GM23338 (cell line): ENCODE data around the gene CES2. TPM values are rescaled to one million over a fixed set of nuclear protein-coding genes. Genes with fewer than 3 reads are reported as not detected.
A peak's percentile ranks its signal among the peaks of the same experiment; 100 is the strongest.

Experiments used
- ATAC-seq: fragments of 200-7000 bp; cut with Tn5 transposase; 3 replicates; pipeline ENCODE4 v1.9.1; 2020
- DNase-seq: peaks from one replicate; pipeline ENCODE4 v3.0.0-alpha.2; 2015; ENCODE audit warnings: low spot score
- H2AFZ ChIP-seq: fragments of 200-600 bp; sonication (generic); 2 replicates; pipeline ENCODE4 v1.8.0; 2016; ENCODE audit warnings: antibody characterized with exemption, mild to moderate bottlenecking, moderate library complexity
- H3F3A ChIP-seq: fragments of 200-600 bp; sonication (generic); replicated peaks from 2 replicates; pipeline ENCODE4 v1.8.0; 2017; ENCODE audit warnings: antibody characterized with exemption, mixed run types, low read depth
- H3K27ac ChIP-seq: fragments of 200-600 bp; sonication (generic); 2 replicates; pipeline ENCODE4 v1.6.1; 2016; ENCODE audit warnings: low read depth
- H3K27me3 ChIP-seq: fragments of 200-600 bp; sonication (generic); 2 replicates; pipeline ENCODE4 v1.8.0; 2016; ENCODE audit warnings: mild to moderate bottlenecking, mixed run types, moderate library complexity; ENCODE audit not compliant: insufficient read depth
- H3K36me3 ChIP-seq: fragments of 200-600 bp; sonication (generic); 2 replicates; pipeline ENCODE4 v1.8.0; 2016; ENCODE audit warnings: mild to moderate bottlenecking; ENCODE audit not compliant: insufficient read depth
- H3K4me1 ChIP-seq: fragments of 200-600 bp; sonication (generic); 2 replicates; pipeline ENCODE4 v1.8.0; 2016; ENCODE audit warnings: mild to moderate bottlenecking, moderate library complexity; ENCODE audit not compliant: insufficient read depth
- H3K4me2 ChIP-seq: fragments of 200-600 bp; sonication (generic); 2 replicates; pipeline ENCODE4 v1.7.1; 2017; ENCODE audit warnings: mixed run types
- H3K4me3 ChIP-seq: fragments of 200-600 bp; sonication (generic); 2 replicates; pipeline ENCODE4 v1.6.1; 2016; ENCODE audit warnings: mixed run types
- H3K79me2 ChIP-seq: fragments of 200-600 bp; sonication (generic); replicated peaks from 2 replicates; pipeline ENCODE4 v1.8.0; 2017; ENCODE audit warnings: mild to moderate bottlenecking; ENCODE audit not compliant: insufficient read depth
- H3K9me2 ChIP-seq: fragments of 200-600 bp; sonication (generic); 2 replicates; pipeline ENCODE4 v1.8.0; 2017; ENCODE audit not compliant: insufficient read depth
- H4K20me1 ChIP-seq: fragments of 200-600 bp; sonication (generic); replicated peaks from 2 replicates; pipeline ENCODE4 v1.8.0; 2017; ENCODE audit warnings: mild to moderate bottlenecking; ENCODE audit not compliant: insufficient read depth
- H3K27ac Mint-ChIP-seq: 2 replicates; pipeline ENCODE4 v1.8.0; 2020; ENCODE audit warnings: inconsistent platforms, mild to moderate bottlenecking, moderate library complexity, mixed read lengths
- H3K27me3 Mint-ChIP-seq: 3 replicates; pipeline ENCODE4 v1.8.0; 2022; ENCODE audit warnings: low read depth, mild to moderate bottlenecking, moderate library complexity, mixed read lengths, inconsistent platforms; ENCODE audit not compliant: insufficient read depth, poor library complexity
- H3K36me3 Mint-ChIP-seq: 3 replicates; pipeline ENCODE4 v1.8.0; 2021; ENCODE audit warnings: low read depth, mild to moderate bottlenecking, inconsistent platforms, moderate library complexity, mixed read lengths
- H3K4me1 Mint-ChIP-seq: 3 replicates; pipeline ENCODE4 v1.8.0; 2020; ENCODE audit warnings: mild to moderate bottlenecking, inconsistent platforms, mixed read lengths
- H3K4me3 Mint-ChIP-seq: 3 replicates; pipeline ENCODE4 v1.8.0; 2021; ENCODE audit warnings: moderate library complexity, mild to moderate bottlenecking, inconsistent platforms, mixed read lengths
- H3K9me3 Mint-ChIP-seq: 3 replicates; pipeline ENCODE4 v1.8.0; 2020; ENCODE audit warnings: moderate library complexity, mild to moderate bottlenecking, inconsistent platforms, mixed read lengths
- CREB1 ChIP-seq: fragments of 250-450 bp; sonication (Bioruptor Pico); IDR thresholded peaks from 2 replicates; pipeline ENCODE4 v1.5.0; 2020; ENCODE audit warnings: low read depth, mild to moderate bottlenecking, moderate library complexity
- CTCF ChIP-seq, 2 experiments: fragments of 200-600 bp in 1 of 2; sonication (generic) in 1 of 2; conservative IDR thresholded peaks; 2 replicates each; pipeline versions ENCODE4 v1.5.1 to v1.6.1; 2016 to 2017; ENCODE audit warnings: antibody characterized with exemption in 2 of 2, low read depth in 2 of 2, mild to moderate bottlenecking in 2 of 2, moderate library complexity in 1 of 2
- ETS1 ChIP-seq: IDR thresholded peaks from 2 replicates; pipeline ENCODE4 v1.6.1; 2016; ENCODE audit warnings: antibody characterized with exemption
- EZH2 ChIP-seq: fragments of 200-600 bp; sonication (generic); IDR thresholded peaks from one replicate; pipeline ENCODE4 v1.8.0; 2017; ENCODE audit warnings: antibody characterized with exemption, mild to moderate bottlenecking, low read depth; ENCODE audit not compliant: unreplicated experiment
- EZH2phosphoT487 ChIP-seq: fragments of 200-600 bp; sonication (generic); IDR thresholded peaks from one replicate; pipeline ENCODE4 v1.8.1; 2018; ENCODE audit warnings: antibody characterized with exemption; ENCODE audit not compliant: unreplicated experiment
- JUNB ChIP-seq: IDR thresholded peaks from one replicate; pipeline ENCODE4 v1.6.1; 2016; ENCODE audit warnings: antibody characterized with exemption; ENCODE audit not compliant: unreplicated experiment
- NANOG ChIP-seq: IDR thresholded peaks from 2 replicates; pipeline ENCODE4 v1.6.1; 2016; ENCODE audit warnings: antibody characterized with exemption, borderline replicate concordance
- POLR2AphosphoS5 ChIP-seq: IDR thresholded peaks from 2 replicates; pipeline ENCODE4 v1.6.1; 2016; ENCODE audit warnings: antibody characterized with exemption, low read depth
- REST ChIP-seq: IDR thresholded peaks from one replicate; pipeline ENCODE4 v1.6.1; 2018; ENCODE audit warnings: antibody characterized with exemption; ENCODE audit not compliant: unreplicated experiment
- STAT1 ChIP-seq: IDR thresholded peaks from one replicate; pipeline ENCODE4 v1.6.1; 2016; ENCODE audit warnings: antibody characterized with exemption; ENCODE audit not compliant: unreplicated experiment
- ZNF114 ChIP-seq: fragments of 250-450 bp; sonication (Bioruptor Pico); IDR thresholded peaks from 2 replicates; pipeline ENCODE4 v1.5.0; 2020; ENCODE audit warnings: mild to moderate bottlenecking, moderate library complexity
- ZNF331 ChIP-seq: fragments of 250-450 bp; sonication (Bioruptor Pico); IDR thresholded peaks from 2 replicates; pipeline ENCODE4 v1.5.0; 2020; ENCODE audit warnings: low read depth, mild to moderate bottlenecking, moderate library complexity
- ZNF462 ChIP-seq: fragments of 250-450 bp; sonication (Bioruptor Pico); IDR thresholded peaks from 2 replicates; pipeline ENCODE4 v1.5.0; 2020; ENCODE audit warnings: mild to moderate bottlenecking, moderate library complexity
- polyA plus RNA-seq: library from polyadenylated mRNA; unstranded; fragments of >200 nt; fragmentation: Nextera tagmentation; extraction: Ambion mirVana; gene quantifications from 2 replicates; pipeline ENCODE4 v1.2.1, GENCODE V29; 2016
- total RNA-seq: library from RNA; depleted of rRNA; stranded (reverse); fragments of >200 nt; shearing (Covaris generic); gene quantifications from 2 replicates; pipeline ENCODE4 v1.2.3, GENCODE V29; 2014

The CES2 gene
- total and polyA plus RNA-seq, 2 experiments from 2014 or later: 5.0 to 9.3 TPM

GRCh38 chr16:66934138-66934838, 1.0 kb upstream of the CES2 start, which contains the start of gene CIAO2B:
CIAO2B (minus strand) TSS chr16:66934402; CDS start chr16:66934364, 38 bp downstream.
- H3K36me3 Mint-ChIP-seq: peaks cover 5% of the 10 kb centered on the region; the same call in 1 of the 3 replicates
- H3K27me3 Mint-ChIP-seq: peaks cover 38% of the 10 kb centered on the region
- Histone ChIP-seq H3K4me3 (peak within 1 kb of the TSS; percentile 91), H2AFZ (peak within 1 kb of the TSS; percentile 93), H3K9me2 (no peaks in the 10 kb centered on the region), H3F3A (0 out of 2 replicates have a peak, but pooled peaks cover 6% of the 10 kb centered on the region), H3K27ac (no peak within 1 kb of the TSS), H3K27me3 (peaks cover 27% of the 10 kb centered on the region), H3K4me2 (peak within 1 kb of the TSS; percentile 96), H4K20me1 (peaks cover 10% of the 10 kb centered on the region), H3K79me2 (peaks cover 3% of the 10 kb centered on the region; the same call in 1 of the 2 replicates), H3K36me3 (no peaks in the 10 kb centered on the region), H3K4me1 (peaks cover 8% of the 10 kb centered on the region)
- H3K4me3 Mint-ChIP-seq: peak within 1 kb of the TSS; percentile 98
- peak; percentile 85 for DNase-seq
- peak within 1 kb of the TSS; percentile 87 for H3K27ac Mint-ChIP-seq
- peak; percentile 85 for ATAC-seq
- peaks cover 12% of the 10 kb centered on the region for H3K4me1 Mint-ChIP-seq
- no peaks in the 10 kb centered on the region for H3K9me3 Mint-ChIP-seq
- TF ChIP-seq EZH2 (peak; percentile 9), POLR2AphosphoS5 (peak; percentile 88), CREB1 (CRISPR knock-in tag) (no peak), EZH2phosphoT487 (no peak), ZNF331 (CRISPR knock-in tag) (no peak), ZNF114 (no peak), STAT1 (no peak), JUNB (no peak), CTCF (conservative IDR thresholded peaks at IDR 0.05; ENCODE audit: low read depth in 2 of 2) (no peak), NANOG (no peak), ETS1 (peak; percentile 80; the same call in 1 of the 2 replicates), REST (no peak), ZNF462 (CRISPR knock-in tag) (no peak)
